Stimulated activated effector memory CD8-positive, alpha-beta T cell treated with anti-CD3 and anti-CD28 coated beads, Interleukin-12 subunit alpha, Interleukin-12 subunit beta, amount 100 ng/mL, for 72 hours (primary cell): ENCODE data around the gene CRHR2.
"Not testable (repeated sequence)": the region's sequence is repeated elsewhere in the genome, so short reads cannot be mapped to it uniquely, and the experiment has no call there.

Source experiments
- ATAC-seq: fragments of 150-1000 bp; cut with Tn5 transposase; 2 replicates; pipeline ENCODE4 v1.10.0; 2021
- DNase-seq, 2 donors: peaks; one replicate each; pipeline ENCODE4 v3.0.0; 2021 to 2022; ENCODE audit warnings: low spot score in 2 of 2
- H3K27ac Mint-ChIP-seq: one replicate; pipeline ENCODE4 v1.8.0; 2022; ENCODE audit warnings: mild to moderate bottlenecking, mixed read lengths
- H3K36me3 Mint-ChIP-seq: one replicate; pipeline ENCODE4 v1.8.0; 2022; ENCODE audit warnings: mild to moderate bottlenecking, mixed read lengths
- H3K4me1 Mint-ChIP-seq: one replicate; pipeline ENCODE4 v1.8.0; 2022; ENCODE audit warnings: mixed read lengths
- H3K4me3 Mint-ChIP-seq: one replicate; pipeline ENCODE4 v1.8.0; 2022; ENCODE audit warnings: mild to moderate bottlenecking, mixed read lengths
- H3K9me3 Mint-ChIP-seq: one replicate; pipeline ENCODE4 v1.8.0; 2022; ENCODE audit warnings: mixed read lengths

The CRHR2 gene

DNA sequence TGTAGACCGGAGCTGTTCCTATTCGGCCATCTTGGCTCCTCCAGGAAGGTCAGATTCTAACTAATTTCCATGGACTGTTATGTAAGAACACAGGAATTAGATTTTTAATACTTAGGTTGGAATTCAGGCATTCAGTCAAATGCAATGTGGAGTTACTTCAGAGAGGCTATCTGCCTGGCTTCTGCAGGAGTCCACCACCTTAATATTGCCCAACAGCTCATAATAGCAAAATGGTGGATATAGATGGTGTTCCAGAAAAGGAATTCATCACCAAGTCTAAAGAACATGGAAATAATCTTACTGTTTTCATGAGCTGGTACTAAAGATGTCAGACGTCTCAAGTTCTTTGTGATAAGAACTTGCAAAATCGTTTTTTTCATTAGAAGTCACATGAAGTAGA lies 39.5 kb downstream of the CRHR2 start:
- no peaks in the 10 kb centered on the region for H3K4me1 Mint-ChIP-seq
- DNase-seq (no peak), ATAC-seq (no peak)
- no peak overlapping the region for H3K27ac Mint-ChIP-seq
- no peak overlapping the region for H3K4me3 Mint-ChIP-seq
- H3K36me3 Mint-ChIP-seq: peaks cover 14% of the 10 kb centered on the region
- no peaks in the 10 kb centered on the region for H3K9me3 Mint-ChIP-seq

DNA sequence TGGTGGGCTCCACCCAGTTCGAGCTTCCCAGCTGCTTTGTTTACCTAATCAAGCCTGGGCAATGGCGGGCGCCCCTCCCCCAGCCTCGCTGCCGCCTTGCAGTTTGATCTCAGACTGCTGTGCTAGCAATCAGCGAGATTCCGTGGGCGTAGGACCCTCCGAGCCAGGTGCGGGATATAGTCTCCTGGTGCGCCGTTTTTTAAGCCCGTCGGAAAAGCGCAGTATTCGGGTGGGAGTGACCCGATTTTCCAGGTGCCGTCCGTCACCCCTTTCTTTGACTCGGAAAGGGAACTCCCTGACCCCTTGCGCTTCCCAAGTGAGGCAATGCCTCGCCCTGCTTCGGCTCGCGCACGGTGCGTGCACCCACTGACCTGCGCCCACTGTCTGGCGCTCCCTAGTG lies 39.9 kb downstream of the CRHR2 start:
- H3K27ac Mint-ChIP-seq, H3K4me1 Mint-ChIP-seq, H3K4me3 Mint-ChIP-seq, H3K9me3 Mint-ChIP-seq, ATAC-seq: not testable (repeated sequence)
- peaks cover 14% of the 10 kb centered on the region for H3K36me3 Mint-ChIP-seq
- DNase-seq: peak in 1 of 2 donors; percentile 1

DNA sequence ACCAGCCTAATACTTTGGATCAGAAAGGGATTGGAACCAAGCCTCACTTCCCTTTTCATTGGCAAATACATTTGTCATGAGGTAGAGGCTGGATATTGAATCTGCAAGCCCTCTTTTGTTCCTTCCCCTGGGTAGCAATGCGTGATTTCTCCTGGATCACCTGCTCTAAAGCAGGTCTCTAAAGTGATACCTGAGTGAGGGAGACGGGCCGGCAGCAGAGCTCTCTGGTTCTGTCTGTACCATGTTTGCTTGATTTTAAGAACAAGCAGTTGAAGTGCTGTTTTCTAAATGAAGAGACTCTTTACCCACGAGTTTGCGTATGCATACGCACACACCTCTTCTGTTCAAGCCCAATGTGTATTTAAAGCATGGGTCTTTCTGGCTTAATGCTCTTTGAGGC lies 46.5 kb downstream of the CRHR2 start:
- Mint-ChIP-seq H3K4me1 (no peaks in the 10 kb centered on the region), H3K9me3 (no peaks in the 10 kb centered on the region), H3K27ac (no peak overlapping the region), H3K36me3 (peaks cover 56% of the 10 kb centered on the region), H3K4me3 (no peak overlapping the region)
- DNase-seq (peak in 1 of 2 donors; percentile 44), ATAC-seq (no peak)

DNA sequence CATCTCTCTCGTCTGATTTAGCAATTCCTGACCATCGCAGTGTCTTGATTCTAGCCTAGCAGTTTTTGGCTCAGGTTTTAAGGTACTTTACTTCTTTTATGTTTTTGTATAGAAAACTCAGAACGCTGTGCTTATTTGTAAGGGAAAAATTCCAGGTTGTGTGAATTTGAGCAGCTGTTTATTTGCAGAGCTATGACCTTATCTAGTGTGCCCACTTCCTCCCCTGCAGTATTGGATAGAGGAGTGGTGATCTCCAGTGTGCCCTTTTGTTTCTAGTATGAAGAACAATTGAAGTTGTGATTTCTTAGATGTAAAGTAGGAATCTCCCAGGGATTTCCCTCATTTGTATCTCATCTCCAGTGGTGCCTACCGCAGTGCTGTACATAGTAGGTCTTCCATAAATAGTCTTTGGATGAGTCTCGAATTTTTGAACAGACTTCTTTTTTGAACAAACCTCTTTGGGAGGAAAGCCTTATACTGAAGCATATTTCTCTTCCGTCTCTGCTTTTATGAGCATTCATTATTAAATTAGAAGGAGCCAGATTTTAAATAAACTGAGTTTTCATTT lies 47.5 kb downstream of the CRHR2 start:
- no peak overlapping the region for H3K4me3 Mint-ChIP-seq
- DNase-seq: peak in 1 of 2 donors; percentile 13
- no peak for ATAC-seq
- H3K27ac Mint-ChIP-seq: peak overlapping the region; percentile 32
- no peaks in the 10 kb centered on the region for H3K9me3 Mint-ChIP-seq
- H3K36me3 Mint-ChIP-seq: peaks cover 67% of the 10 kb centered on the region
- no peaks in the 10 kb centered on the region for H3K4me1 Mint-ChIP-seq

DNA sequence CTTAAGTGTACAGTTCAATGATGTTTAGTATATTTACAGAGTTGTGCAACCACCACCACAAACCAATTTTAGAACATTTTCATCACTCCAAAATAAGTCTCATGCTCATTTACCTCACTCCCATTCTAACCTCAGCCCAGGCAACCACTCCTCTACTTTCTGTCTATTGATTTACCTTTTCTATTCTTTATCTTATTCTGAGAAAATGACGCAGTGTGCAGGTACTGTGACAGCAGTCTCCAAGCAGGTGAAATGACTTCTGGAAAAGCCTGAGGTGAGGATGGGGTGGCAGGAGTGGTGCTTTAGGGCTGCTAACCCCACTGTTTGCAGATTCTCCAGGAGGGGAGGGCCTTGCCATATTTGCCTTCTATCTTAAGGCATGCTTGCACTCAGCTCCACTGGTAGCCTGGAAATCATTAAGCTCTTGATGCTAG lies 48.0 kb downstream of the CRHR2 start:
- Mint-ChIP-seq H3K4me1 (no peaks in the 10 kb centered on the region), H3K27ac (peak overlapping the region; percentile 32), H3K9me3 (no peaks in the 10 kb centered on the region), H3K36me3 (peaks cover 72% of the 10 kb centered on the region), H3K4me3 (no peak overlapping the region)
- ATAC-seq (no peak), DNase-seq (no peak)

DNA sequence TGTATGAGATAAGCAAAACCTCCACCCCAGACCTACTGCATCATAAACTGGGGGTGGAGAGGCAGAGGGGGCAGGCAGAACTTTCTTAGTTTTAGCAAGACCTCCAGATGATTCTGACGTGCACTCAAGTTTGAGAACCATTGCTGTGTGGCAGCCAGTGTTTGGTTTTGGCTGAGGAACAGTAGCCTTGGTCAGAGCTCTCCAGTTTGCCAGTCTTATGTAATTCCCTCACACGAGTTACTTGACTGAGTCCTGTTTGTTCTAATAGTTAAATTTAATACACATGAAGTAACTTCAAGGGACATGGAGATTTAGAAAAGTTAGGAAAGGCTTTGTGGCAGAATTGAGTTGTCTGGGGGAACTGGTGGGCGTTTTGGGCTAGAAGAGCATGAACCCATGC lies 49.0 kb downstream of the CRHR2 start:
- peaks cover 82% of the 10 kb centered on the region for H3K36me3 Mint-ChIP-seq
- H3K4me3 Mint-ChIP-seq: no peak overlapping the region
- H3K4me1 Mint-ChIP-seq: no peaks in the 10 kb centered on the region
- ATAC-seq: no peak
- no peaks in the 10 kb centered on the region for H3K9me3 Mint-ChIP-seq
- no peak for DNase-seq
- peak overlapping the region; percentile 52 for H3K27ac Mint-ChIP-seq

DNA sequence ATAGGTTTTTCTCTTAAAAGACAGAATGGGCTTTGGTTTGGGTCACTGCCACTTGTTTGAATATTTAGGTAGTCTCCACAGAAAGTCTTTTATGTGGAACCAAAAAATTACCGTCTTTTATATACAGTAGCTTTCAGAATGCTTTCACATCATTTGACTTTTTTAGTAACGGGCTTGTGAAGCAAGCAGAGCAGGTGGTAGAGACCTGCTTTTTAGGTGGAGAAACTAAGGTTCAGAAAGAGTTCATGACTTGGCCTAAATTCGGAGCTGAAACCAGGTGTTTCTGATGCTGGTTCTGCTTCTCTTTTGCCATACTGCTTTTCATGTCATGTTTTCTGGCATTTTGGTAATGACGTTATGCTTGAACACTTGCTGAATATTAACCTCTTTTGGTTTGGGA lies 51.3 kb downstream of the CRHR2 start:
- no peak overlapping the region for H3K27ac Mint-ChIP-seq
- no peaks in the 10 kb centered on the region for H3K9me3 Mint-ChIP-seq
- H3K4me1 Mint-ChIP-seq: peaks cover 11% of the 10 kb centered on the region
- DNase-seq: no peak
- no peak overlapping the region for H3K4me3 Mint-ChIP-seq
- H3K36me3 Mint-ChIP-seq: peaks cover 100% of the 10 kb centered on the region
- ATAC-seq: no peak

DNA sequence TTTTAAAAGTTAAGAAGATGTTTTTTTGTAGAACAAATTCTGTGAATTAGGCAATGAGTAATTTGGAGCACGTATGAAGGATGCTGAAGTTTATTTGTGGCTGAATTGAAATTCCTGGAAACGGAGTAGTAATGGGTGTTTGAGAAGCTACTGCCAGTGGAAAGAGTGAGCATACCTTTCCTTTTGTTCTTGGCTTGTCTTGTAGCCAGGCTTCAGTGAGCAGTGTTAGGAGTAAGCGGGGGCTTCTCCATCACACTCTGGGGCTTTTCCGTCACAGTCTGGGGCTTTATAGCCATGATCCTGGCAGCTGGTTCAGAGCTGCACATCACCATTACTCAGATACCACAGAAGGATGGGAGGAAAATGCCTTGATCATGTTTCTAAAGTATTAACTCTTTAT lies 55.2 kb downstream of the CRHR2 start:
- peaks cover 100% of the 10 kb centered on the region for H3K36me3 Mint-ChIP-seq
- peaks cover 14% of the 10 kb centered on the region for H3K4me1 Mint-ChIP-seq
- ATAC-seq (peak; percentile 71), DNase-seq (no peak)
- no peaks in the 10 kb centered on the region for H3K9me3 Mint-ChIP-seq
- H3K27ac Mint-ChIP-seq: peak overlapping the region; percentile 88
- H3K4me3 Mint-ChIP-seq: peak overlapping the region; percentile 6

DNA sequence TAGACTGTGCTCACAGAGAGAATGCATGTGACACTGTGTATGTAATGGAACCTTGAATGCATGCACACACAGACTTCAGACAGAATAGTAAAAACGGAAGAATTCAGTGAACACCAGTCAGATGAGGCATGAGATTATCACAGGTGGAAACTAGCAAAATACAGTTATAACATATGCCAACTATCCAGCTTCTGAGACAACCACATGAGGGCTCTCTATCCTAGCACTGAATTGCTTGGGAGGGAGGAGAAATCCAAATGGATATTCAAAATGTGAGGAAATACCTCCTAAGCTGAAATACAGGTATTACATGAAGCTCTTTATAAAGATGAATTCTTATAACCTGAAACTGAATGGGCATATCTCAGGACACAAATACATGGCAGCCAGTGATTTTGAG lies 57.0 kb downstream of the CRHR2 start:
- H3K9me3 Mint-ChIP-seq: no peaks in the 10 kb centered on the region
- peaks cover 100% of the 10 kb centered on the region for H3K36me3 Mint-ChIP-seq
- H3K4me1 Mint-ChIP-seq: peaks cover 18% of the 10 kb centered on the region
- peak overlapping the region; percentile 84 for H3K27ac Mint-ChIP-seq
- DNase-seq: no peak
- ATAC-seq: no peak
- no peak overlapping the region for H3K4me3 Mint-ChIP-seq

DNA sequence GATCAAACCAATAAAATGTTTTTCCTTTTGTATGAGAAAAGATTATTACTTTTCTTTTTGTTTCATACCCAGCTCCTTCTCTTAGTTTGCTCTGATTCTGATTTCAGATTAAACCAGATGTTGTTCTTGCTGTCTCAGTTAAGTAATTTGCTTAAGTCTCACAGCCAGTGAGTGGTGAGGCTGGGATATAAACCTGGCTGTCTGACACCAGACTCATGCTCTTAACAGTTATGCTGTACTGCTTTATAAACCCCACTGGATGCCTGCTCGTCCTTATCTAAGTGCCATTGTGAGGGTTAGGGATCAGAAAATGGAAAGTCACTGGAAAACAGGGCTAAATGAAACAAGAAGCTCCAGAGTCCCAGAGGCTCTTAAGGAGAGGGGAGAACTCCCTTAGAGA lies 63.3 kb downstream of the CRHR2 start:
- Mint-ChIP-seq H3K4me3 (no peak overlapping the region), H3K27ac (no peak overlapping the region), H3K36me3 (peaks cover 100% of the 10 kb centered on the region), H3K4me1 (peaks cover 11% of the 10 kb centered on the region), H3K9me3 (no peaks in the 10 kb centered on the region)
- no peak for ATAC-seq
- DNase-seq: no peak

DNA sequence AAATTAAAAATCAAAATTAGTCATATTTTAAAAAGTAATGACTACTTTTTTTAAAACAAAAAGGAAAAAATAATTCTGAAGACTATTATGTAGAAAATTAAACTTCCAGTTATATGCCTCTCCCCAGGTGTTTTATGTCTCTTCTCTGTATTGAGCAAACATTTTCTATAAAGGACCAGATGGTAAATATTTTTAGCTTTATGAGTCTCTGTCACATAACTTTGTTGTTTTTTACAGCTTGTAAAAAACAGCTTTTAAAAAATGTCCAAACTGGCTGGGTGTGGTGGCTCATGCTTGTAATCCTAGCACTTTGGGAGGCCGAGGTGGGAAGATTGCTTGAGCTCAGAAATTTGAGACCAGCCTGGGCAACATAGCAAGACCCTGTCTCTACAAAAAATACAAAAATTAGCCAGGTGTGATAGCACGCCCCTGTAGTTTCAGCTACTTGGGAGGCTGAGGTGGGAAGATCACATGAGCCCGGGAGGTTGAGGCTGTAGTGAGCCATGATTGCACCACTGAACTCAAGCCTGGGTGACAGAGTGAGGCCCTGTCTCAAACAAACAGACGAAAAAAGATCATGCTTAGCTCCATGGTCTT lies 64.1 kb downstream of the CRHR2 start:
- Mint-ChIP-seq H3K36me3 (peaks cover 100% of the 10 kb centered on the region), H3K4me1 (peaks cover 19% of the 10 kb centered on the region), H3K9me3 (no peaks in the 10 kb centered on the region), H3K27ac (no peak overlapping the region), H3K4me3 (no peak overlapping the region)
- DNase-seq (no peak), ATAC-seq (no peak)

DNA sequence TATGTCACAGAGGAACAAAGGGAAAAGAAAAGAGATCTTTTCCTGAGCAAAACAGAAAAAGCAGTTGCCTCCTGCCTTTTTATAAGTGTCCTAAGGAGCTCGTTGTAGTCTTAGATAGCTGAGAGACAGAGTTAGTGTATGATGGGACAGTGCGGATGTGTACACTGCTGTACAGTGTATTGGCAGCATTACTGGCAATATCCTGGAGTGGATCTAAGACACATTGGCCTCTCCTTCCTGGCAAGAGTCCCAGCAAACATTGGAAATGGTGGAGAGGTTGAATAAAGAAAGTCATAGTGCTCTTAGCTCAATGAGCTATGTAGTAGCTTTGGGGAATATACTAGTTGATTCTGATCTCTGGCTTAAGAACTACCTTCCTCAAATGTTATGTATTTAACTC lies 64.9 kb downstream of the CRHR2 start:
- Mint-ChIP-seq H3K9me3 (no peaks in the 10 kb centered on the region), H3K4me3 (no peak overlapping the region), H3K27ac (no peak overlapping the region), H3K4me1 (peaks cover 27% of the 10 kb centered on the region), H3K36me3 (peaks cover 100% of the 10 kb centered on the region)
- no peak for ATAC-seq
- no peak for DNase-seq

DNA sequence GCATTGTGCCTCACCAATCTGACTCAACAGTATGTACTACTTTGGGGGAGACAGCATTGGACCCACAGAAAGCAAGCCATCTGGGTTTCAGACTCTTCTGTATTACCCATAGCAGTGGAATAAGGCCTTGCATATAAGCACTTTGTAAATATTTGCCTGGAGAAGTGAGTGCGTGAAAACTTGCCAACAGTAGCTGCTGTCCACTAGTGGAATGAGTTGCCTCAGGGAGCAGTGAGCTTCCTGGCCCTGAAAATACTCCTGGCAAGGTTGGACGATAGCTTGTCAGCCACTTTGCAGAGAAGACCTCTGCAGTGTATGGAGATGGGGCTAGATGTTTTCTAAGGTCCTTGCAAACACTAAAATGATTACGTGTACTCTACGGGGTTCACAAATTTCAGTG lies 65.9 kb downstream of the CRHR2 start:
- ATAC-seq: no peak
- Mint-ChIP-seq H3K4me3 (no peak overlapping the region), H3K9me3 (no peaks in the 10 kb centered on the region), H3K36me3 (peaks cover 100% of the 10 kb centered on the region), H3K4me1 (peaks cover 24% of the 10 kb centered on the region), H3K27ac (no peak overlapping the region)
- no peak for DNase-seq

DNA sequence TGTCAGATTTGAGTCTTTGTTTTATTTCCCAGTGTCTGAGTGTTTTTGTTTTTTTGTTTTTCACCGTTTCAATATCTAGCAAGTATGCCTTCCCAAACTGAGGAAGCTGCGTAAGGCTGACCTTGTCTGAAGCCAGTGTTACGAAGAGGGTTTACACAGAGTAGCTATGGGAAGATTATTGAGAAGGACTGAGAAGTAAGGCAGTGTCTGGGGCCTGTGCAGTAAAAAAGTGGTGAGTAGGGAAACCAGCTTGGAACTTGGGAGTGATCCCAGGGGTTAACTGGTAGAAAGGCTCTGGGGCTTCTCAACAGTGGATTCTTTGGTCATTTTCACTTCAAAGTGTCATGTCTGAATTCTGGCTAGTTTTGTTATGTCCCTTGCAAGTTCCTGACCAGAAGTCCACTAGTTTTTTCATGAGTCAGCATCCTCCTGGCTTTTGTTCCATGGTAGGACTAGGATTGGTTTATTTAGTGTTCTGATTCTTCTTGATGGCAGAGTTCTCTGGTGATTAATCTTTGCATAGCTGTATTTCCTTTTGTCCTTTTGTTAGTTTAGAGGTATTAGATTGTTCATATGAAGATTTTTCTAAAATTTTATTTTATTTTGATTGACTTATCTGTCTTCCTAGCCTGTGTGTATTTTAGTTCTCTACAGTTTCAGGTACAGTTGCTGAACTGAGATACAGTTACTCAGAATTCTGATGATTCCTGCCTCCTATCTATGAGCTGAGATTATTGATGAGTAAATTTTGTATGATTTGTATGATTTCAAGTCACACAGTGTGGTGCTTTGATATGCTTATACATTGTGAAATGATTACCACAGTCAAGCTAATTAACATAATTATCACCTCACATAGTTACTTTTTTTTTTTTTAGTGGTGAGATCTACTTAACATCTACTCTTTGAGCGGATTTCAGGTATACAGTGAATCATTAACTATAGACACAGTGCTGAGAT lies 68.6 kb downstream of the CRHR2 start:
- H3K9me3 Mint-ChIP-seq: no peaks in the 10 kb centered on the region
- H3K36me3 Mint-ChIP-seq: peaks cover 100% of the 10 kb centered on the region
- peaks cover 30% of the 10 kb centered on the region for H3K4me1 Mint-ChIP-seq
- DNase-seq (no peak), ATAC-seq (peak; percentile 58)
- H3K27ac Mint-ChIP-seq: peak overlapping the region; percentile 84
- peak overlapping the region; percentile 18 for H3K4me3 Mint-ChIP-seq

DNA sequence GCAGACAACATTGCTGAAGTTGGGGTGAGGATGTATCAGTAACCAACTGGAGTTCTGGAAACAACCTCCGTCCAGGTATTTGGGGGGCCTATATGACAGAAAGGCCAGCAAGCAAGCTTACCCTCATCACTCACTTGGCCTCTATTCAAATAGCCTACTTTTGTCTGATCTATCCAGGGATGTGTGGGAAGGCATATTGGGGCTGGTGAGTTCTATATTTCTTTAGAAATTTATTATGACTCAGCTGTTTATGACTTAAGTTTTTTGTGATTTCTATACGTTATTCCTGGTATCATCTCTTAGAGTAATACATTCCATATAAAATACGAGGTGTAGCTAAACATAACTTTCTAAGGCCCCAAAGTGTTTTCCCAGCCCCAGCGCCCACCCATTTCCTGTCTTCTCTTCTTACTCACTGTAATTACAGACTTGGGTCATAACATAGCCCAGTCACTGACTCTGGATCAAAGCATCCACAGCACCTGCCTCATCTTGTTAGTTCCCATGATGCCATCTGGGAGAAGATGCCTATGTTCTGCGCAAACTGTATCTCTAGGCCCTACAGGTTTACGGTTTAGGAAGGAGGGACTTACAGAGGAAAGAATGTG lies 69.5 kb downstream of the CRHR2 start:
- DNase-seq (no peak), ATAC-seq (peak; percentile 86)
- Mint-ChIP-seq H3K36me3 (peaks cover 100% of the 10 kb centered on the region), H3K9me3 (no peaks in the 10 kb centered on the region), H3K4me1 (peaks cover 30% of the 10 kb centered on the region), H3K27ac (peak overlapping the region; percentile 84), H3K4me3 (peak overlapping the region; percentile 18)
